K562 (cell line): ENCODE results near the gene AHNAK. TPM values are rescaled to one million over a fixed set of nuclear protein-coding genes. Genes with fewer than 3 reads are reported as not detected.
A peak's percentile ranks its signal among the peaks of the same experiment; 100 is the strongest.

Source experiments
- ATAC-seq: fragments of 200-7000 bp; cut with Tn5 transposase; 3 replicates; pipeline ENCODE4 v1.9.1; 2020; ENCODE audit warnings: moderate library complexity
- BruUV-seq: library from RNA; stranded (reverse); fragments of 400-500 nt; replicated peaks from 2 replicates; lab custom pipeline; 2021; lab: Mats Ljungman, UMichigan
- CTCF ChIA-PET: fragments of 300-600 bp; formaldehyde crosslinking; extraction: SDS; loops from one replicate; lab custom pipeline; 2021; ENCODE audit warnings: low intra/inter-chr PET ratio; lab: Yijun Ruan, JAX
- POLR2A ChIA-PET: fragments of 300-600, 350-650 bp; sonication (Branson Sonifier 250); formaldehyde crosslinking; extraction: SDS; loops from one replicate; lab custom pipeline; 2021; ENCODE audit warnings: antibody characterized with exemption, inconsistent platforms; lab: Yijun Ruan, JAX
- DNase-seq, 4 experiments: peaks; one replicate each; pipeline versions ENCODE4 v3.0.0 to v3.0.0-alpha.2; 2011 to 2018; ENCODE audit warnings: low spot score in 3 of 4, mixed read lengths in 3 of 4; ENCODE audit errors: extremely low read depth in 1 of 4
- FAIRE-seq: peaks from 2 replicates; lab custom pipeline; 2011; peaks lifted over from hg19 to GRCh38; lab: Jason Lieb, UNC
- H2AFZ ChIP-seq: 2 replicates; pipeline ENCODE4 v1.6.0; 2011; ENCODE audit warnings: low read depth, low read length, control low read depth, inconsistent platforms
- H3K27ac ChIP-seq: fragments of 200-600 bp; 3 replicates; pipeline ENCODE4 v1.8.0; 2011; ENCODE audit warnings: low read depth, mild to moderate bottlenecking, control low read depth, inconsistent platforms, low read length, moderate library complexity, mixed read lengths; ENCODE audit errors: extremely low read depth
- H3K27me3 ChIP-seq, 2 experiments: fragments of 300-600 bp in 1 of 2; 2 replicates in 1 of 2; 3 replicates in 1 of 2; pipeline versions ENCODE4 v1.6.0 to v1.8.0; 2011; ENCODE audit warnings: inconsistent platforms in 2 of 2, low read length in 2 of 2, mild to moderate bottlenecking in 1 of 2, mixed read lengths in 1 of 2, moderate library complexity in 1 of 2; ENCODE audit not compliant: control insufficient read depth in 2 of 2, insufficient read depth in 2 of 2
- H3K36me3 ChIP-seq: fragments of 300-600 bp; 3 replicates; pipeline ENCODE4 v1.8.0; 2011; ENCODE audit warnings: mild to moderate bottlenecking, low read length, inconsistent platforms; ENCODE audit not compliant: control insufficient read depth, insufficient read depth
- H3K4me1 ChIP-seq, 2 experiments: fragments of 200-600 bp in 1 of 2; replicated peaks in 1 of 2; 2 replicates in 1 of 2; 3 replicates in 1 of 2; pipeline versions ENCODE4 v1.5.1 to v1.8.0; 2011; ENCODE audit warnings: inconsistent platforms in 2 of 2, low read length in 2 of 2, mild to moderate bottlenecking in 1 of 2, mixed read lengths in 1 of 2, moderate library complexity in 1 of 2; ENCODE audit not compliant: control insufficient read depth in 2 of 2, insufficient read depth in 2 of 2
- H3K4me2 ChIP-seq: 2 replicates; pipeline ENCODE4 v1.6.1; 2011; ENCODE audit warnings: low read length, control low read depth, inconsistent platforms, mixed read lengths; ENCODE audit not compliant: insufficient read depth
- H3K4me3 ChIP-seq: fragments of 200-600 bp; sonication (generic), shearing (Covaris generic); 2 replicates; pipeline ENCODE4 v1.5.1; 2016; ENCODE audit warnings: control low read depth, inconsistent platforms
- H3K79me2 ChIP-seq: fragments of 200-600 bp; 3 replicates; pipeline ENCODE4 v1.8.0; 2011; ENCODE audit warnings: low read length, inconsistent platforms; ENCODE audit not compliant: control insufficient read depth, insufficient read depth
- H3K9ac ChIP-seq, 2 experiments: 2 replicates each; pipeline versions ENCODE4 v1.6.0 to v1.6.1; 2011; ENCODE audit warnings: low read depth in 2 of 2, low read length in 2 of 2, control low read depth in 1 of 2, inconsistent platforms in 1 of 2, mild to moderate bottlenecking in 1 of 2, mixed read lengths in 1 of 2; ENCODE audit not compliant: insufficient read depth in 1 of 2
- H3K9me1 ChIP-seq: one replicate; pipeline ENCODE4 v1.6.0; 2011; ENCODE audit warnings: inconsistent platforms, mild to moderate bottlenecking, low read length, moderate library complexity; ENCODE audit not compliant: control insufficient read depth, insufficient read depth
- H3K9me3 ChIP-seq: replicated peaks from 2 replicates; pipeline ENCODE4 v1.5.1; 2011; ENCODE audit warnings: low read depth, low read length, inconsistent platforms; ENCODE audit not compliant: control insufficient read depth, insufficient read depth
- H4K20me1 ChIP-seq: replicated peaks from 2 replicates; pipeline ENCODE4 v1.6.1; 2011; ENCODE audit warnings: low read length, inconsistent platforms, mixed read lengths; ENCODE audit not compliant: control insufficient read depth, insufficient read depth
- CCAR2 ChIP-seq: fragments of 200-400 bp; formaldehyde crosslinking; IDR thresholded peaks from 2 replicates; pipeline ENCODE4 v1.6.1; 2017; ENCODE audit warnings: mild to moderate bottlenecking, low read depth, low read length
- KLF1 ChIP-seq: fragments of 450-650 bp; IDR thresholded peaks from 2 replicates; pipeline ENCODE4 v1.6.1; 2016; ENCODE audit warnings: missing genetic modification characterization, missing compliant biosample characterization
- RBM14 ChIP-seq: fragments of 200-400 bp; formaldehyde crosslinking; IDR thresholded peaks from 2 replicates; pipeline ENCODE4 v1.6.1; 2018; ENCODE audit warnings: low read depth, mild to moderate bottlenecking, low read length, moderate library complexity, borderline replicate concordance; ENCODE audit not compliant: insufficient read depth
- RBM39 ChIP-seq: fragments of 200-400 bp; formaldehyde crosslinking; optimal IDR thresholded peaks from 2 replicates; pipeline ENCODE3; 2018; ENCODE audit warnings: low read depth, low read length
- SIN3B ChIP-seq: fragments of 450-650 bp; IDR thresholded peaks from 2 replicates; pipeline ENCODE4 v1.6.1; 2017; ENCODE audit warnings: low read depth, mild to moderate bottlenecking, moderate library complexity
- SMARCB1 ChIP-seq: IDR thresholded peaks from 2 replicates; pipeline ENCODE4 v1.6.1; 2011; ENCODE audit warnings: improper control_type of control experiment, low read depth; ENCODE audit not compliant: insufficient read length
- XRCC4 ChIP-seq: IDR thresholded peaks from one replicate; pipeline ENCODE4 v1.6.1; 2011; ENCODE audit not compliant: insufficient read depth, insufficient read length; ENCODE audit errors: extremely low read depth
- ZNF75A ChIP-seq: fragments of 450-650 bp; formaldehyde crosslinking; IDR thresholded peaks from 2 replicates; pipeline ENCODE4 v1.4.0; 2020; ENCODE audit warnings: mild to moderate bottlenecking
- ZNF79 ChIP-seq: fragments of 250-450 bp; sonication (Bioruptor Pico); IDR thresholded peaks from 2 replicates; pipeline ENCODE4 v1.4.0; 2020; ENCODE audit warnings: low read depth, mild to moderate bottlenecking, moderate library complexity
- WGBS: fragments of 100-300 bp; shearing (Covaris generic); methylation state at CpG from one replicate; pipeline ENCODE4 v1.1.6; 2016; ENCODE audit warnings: low coverage, mixed read lengths; ENCODE audit not compliant: insufficient coverage; ENCODE audit errors: missing lambda C conversion rate; 5-methylcytosine and 5-hydroxymethylcytosine counted together
- in situ Hi-C: fragments of 300-500 bp; cut with MboI; formaldehyde crosslinking; loops from 4 replicates; pipeline ENCODE4 v1.15.0; 2018; ENCODE audit warnings: inconsistent platforms, mixed read lengths
- intact Hi-C: fragments of 100-400 bp; cut with micrococcal nuclease; formaldehyde crosslinking; loops from 2 replicates; pipeline ENCODE4 v1.14.2; 2022
- polyA plus RNA-seq, 8 experiments: library from polyadenylated mRNA; depleted of rRNA in 4 of 8; stranded (reverse) in 5 of 8; unstranded in 3 of 8; fragments of >200 nt; fragmentation: Nextera tagmentation in 2 of 8; fragmentation: Illumina TruSeq in 1 of 8; extraction: Ambion mirVana in 2 of 8; extraction: Trizol in 1 of 8; gene quantifications; 2 replicates each; pipeline versions ENCODE4 v1.2.1 to v1.2.3, GENCODE V29; 2011 to 2014; ENCODE audit warnings: inconsistent platforms in 1 of 8, missing spikeins in 1 of 8
- total RNA-seq, 7 experiments: library from RNA; depleted of rRNA in 6 of 7; stranded (reverse); fragments of >200 nt in 6 of 7; fragmentation: Illumina TruSeq in 2 of 7; extraction: Trizol in 2 of 7; gene quantifications; 2 replicates each; pipeline versions ENCODE4 v1.2.1 to v1.2.3, GENCODE V29; 2011 to 2021; ENCODE audit warnings: low replicate concordance in 1 of 7
- TF ChIP-seq, protein P1 (sequence below): fragments of 250-450 bp; sonication (Bioruptor Pico); IDR thresholded peaks from 2 replicates; pipeline ENCODE4 v1.4.0; 2020; ENCODE audit warnings: borderline replicate concordance
- TF ChIP-seq, protein P2 (sequence below): fragments of 250-450 bp; sonication (Bioruptor Pico); IDR thresholded peaks from 2 replicates; pipeline ENCODE4 v1.4.0; 2020; ENCODE audit warnings: mild to moderate bottlenecking, moderate library complexity
- TF ChIP-seq, protein P3 (sequence below), 2 experiments: IDR thresholded peaks in 1 of 2; conservative IDR thresholded peaks in 1 of 2; 2 replicates each; pipeline ENCODE4 v1.6.1; 2016; ENCODE audit warnings: low read depth in 2 of 2, mild to moderate bottlenecking in 1 of 2, missing compliant biosample characterization in 1 of 2, missing genetic modification characterization in 1 of 2, moderate library complexity in 1 of 2

The AHNAK gene
- total and polyA plus RNA-seq, 9 of the 15 experiments (the other 6 are each of a cell fraction or from before 2014, with no cell fraction given) = 1.5 to 89.7 (median 45.0) TPM

DNA sequence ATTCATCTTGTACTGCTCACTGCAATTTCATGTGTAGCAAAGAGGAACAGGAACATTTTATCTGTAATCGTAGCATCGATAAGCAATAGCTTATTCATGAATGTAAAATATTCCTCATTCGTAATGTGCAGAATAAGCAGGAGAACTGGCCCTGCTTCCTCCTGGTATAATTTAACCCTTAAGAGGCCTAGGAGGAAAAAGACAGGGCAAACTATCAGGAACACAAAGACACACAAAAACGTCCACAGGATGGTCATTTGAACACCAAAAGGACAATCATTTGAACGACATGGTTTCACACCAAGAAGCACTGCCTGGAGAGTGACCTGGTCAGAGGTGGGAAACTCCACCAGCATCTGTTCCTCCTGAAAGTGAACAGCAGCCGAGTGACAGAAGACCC is 63.9 kb downstream of the AHNAK start:
- H3K27me3 ChIP-seq = no peaks in the 10 kb centered on the region
- no TSS peak for BruUV-seq
- no peak overlapping the region for H3K4me2 ChIP-seq
- H3K9me3 ChIP-seq = no peaks in the 10 kb centered on the region
- CTCF ChIA-PET = no interaction called here
- POLR2A ChIA-PET = interaction anchor here (0.6 to 1.1 kb wide), 2 partner anchors 20 to 25 kb away, joined by 3 read pairs; no protein-coding TSS in a partner anchor
- 34% methylated on average over 6 of the region's 6 CpGs for WGBS
- no peaks in the 10 kb centered on the region for H4K20me1 ChIP-seq
- no peaks in the 10 kb centered on the region for H3K36me3 ChIP-seq
- peak overlapping the region in 1 of 2 experiments; percentile 76; a peak in 1 of 4 replicates for H3K9ac ChIP-seq
- no peak overlapping the region for H3K4me3 ChIP-seq
- no peak overlapping the region for H3K27ac ChIP-seq
- in situ Hi-C loops (no loop called here), intact Hi-C loops (no loop called here)
- DNase-seq (no peak), FAIRE-seq (no peak), ATAC-seq (no peak)
- no peaks in the 10 kb centered on the region for H3K9me1 ChIP-seq
- H2AFZ ChIP-seq = no peak overlapping the region
- H3K4me1 ChIP-seq = peaks cover 8 to 16% of the 10 kb centered on the region in 2 experiments; a peak in 3 of 5 replicates
- H3K79me2 ChIP-seq = no peaks in the 10 kb centered on the region
- TF ChIP-seq, protein P1, sequence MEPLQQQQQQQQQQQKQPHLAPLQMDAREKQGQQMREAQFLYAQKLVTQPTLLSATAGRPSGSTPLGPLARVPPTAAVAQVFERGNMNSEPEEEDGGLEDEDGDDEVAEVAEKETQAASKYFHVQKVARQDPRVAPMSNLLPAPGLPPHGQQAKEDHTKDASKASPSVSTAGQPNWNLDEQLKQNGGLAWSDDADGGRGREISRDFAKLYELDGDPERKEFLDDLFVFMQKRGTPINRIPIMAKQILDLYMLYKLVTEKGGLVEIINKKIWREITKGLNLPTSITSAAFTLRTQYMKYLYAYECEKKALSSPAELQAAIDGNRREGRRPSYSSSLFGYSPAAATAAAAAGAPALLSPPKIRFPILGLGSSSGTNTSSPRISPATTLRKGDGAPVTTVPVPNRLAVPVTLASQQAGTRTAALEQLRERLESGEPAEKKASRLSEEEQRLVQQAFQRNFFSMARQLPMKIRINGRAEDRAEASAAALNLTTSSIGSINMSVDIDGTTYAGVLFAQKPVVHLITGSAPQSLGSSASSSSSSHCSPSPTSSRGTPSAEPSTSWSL = no peak
- TF ChIP-seq RBM39 (no peak), SIN3B (no peak), ZNF79 (CRISPR knock-in tag) (no peak), RBM14 (no peak), ZNF75A (CRISPR knock-in tag) (no peak), XRCC4 (no peak), CCAR2 (no peak), KLF1 (no peak), SMARCB1 (no peak)
- TF ChIP-seq, protein P2, sequence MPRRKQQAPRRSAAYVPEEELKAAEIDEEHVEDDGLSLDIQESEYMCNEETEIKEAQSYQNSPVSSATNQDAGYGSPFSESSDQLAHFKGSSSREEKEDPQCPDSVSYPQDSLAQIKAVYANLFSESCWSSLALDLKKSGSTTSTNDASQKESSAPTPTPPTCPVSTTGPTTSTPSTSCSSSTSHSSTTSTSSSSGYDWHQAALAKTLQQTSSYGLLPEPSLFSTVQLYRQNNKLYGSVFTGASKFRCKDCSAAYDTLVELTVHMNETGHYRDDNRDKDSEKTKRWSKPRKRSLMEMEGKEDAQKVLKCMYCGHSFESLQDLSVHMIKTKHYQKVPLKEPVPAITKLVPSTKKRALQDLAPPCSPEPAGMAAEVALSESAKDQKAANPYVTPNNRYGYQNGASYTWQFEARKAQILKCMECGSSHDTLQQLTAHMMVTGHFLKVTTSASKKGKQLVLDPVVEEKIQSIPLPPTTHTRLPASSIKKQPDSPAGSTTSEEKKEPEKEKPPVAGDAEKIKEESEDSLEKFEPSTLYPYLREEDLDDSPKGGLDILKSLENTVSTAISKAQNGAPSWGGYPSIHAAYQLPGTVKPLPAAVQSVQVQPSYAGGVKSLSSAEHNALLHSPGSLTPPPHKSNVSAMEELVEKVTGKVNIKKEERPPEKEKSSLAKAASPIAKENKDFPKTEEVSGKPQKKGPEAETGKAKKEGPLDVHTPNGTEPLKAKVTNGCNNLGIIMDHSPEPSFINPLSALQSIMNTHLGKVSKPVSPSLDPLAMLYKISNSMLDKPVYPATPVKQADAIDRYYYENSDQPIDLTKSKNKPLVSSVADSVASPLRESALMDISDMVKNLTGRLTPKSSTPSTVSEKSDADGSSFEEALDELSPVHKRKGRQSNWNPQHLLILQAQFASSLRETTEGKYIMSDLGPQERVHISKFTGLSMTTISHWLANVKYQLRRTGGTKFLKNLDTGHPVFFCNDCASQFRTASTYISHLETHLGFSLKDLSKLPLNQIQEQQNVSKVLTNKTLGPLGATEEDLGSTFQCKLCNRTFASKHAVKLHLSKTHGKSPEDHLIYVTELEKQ (CRISPR knock-in tag) = no peak
- TF ChIP-seq, protein P3, sequence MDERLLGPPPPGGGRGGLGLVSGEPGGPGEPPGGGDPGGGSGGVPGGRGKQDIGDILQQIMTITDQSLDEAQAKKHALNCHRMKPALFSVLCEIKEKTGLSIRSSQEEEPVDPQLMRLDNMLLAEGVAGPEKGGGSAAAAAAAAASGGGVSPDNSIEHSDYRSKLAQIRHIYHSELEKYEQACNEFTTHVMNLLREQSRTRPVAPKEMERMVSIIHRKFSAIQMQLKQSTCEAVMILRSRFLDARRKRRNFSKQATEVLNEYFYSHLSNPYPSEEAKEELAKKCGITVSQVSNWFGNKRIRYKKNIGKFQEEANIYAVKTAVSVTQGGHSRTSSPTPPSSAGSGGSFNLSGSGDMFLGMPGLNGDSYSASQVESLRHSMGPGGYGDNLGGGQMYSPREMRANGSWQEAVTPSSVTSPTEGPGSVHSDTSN (CRISPR knock-in tag; IDR thresholded peaks at IDR 0.05; ENCODE audit: low read depth) = no peak
- TF ChIP-seq, protein P3 (tag; conservative IDR thresholded peaks at IDR 0.05; ENCODE audit: low read depth) = no peak
